ENCODE results near the gene IL24.

GRCh38 chr1:206868264-206868663 is 29.0 kb upstream of the IL24 start:
- TF ChIP-seq, protein P1, sequence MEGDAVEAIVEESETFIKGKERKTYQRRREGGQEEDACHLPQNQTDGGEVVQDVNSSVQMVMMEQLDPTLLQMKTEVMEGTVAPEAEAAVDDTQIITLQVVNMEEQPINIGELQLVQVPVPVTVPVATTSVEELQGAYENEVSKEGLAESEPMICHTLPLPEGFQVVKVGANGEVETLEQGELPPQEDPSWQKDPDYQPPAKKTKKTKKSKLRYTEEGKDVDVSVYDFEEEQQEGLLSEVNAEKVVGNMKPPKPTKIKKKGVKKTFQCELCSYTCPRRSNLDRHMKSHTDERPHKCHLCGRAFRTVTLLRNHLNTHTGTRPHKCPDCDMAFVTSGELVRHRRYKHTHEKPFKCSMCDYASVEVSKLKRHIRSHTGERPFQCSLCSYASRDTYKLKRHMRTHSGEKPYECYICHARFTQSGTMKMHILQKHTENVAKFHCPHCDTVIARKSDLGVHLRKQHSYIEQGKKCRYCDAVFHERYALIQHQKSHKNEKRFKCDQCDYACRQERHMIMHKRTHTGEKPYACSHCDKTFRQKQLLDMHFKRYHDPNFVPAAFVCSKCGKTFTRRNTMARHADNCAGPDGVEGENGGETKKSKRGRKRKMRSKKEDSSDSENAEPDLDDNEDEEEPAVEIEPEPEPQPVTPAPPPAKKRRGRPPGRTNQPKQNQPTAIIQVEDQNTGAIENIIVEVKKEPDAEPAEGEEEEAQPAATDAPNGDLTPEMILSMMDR (IDR thresholded peaks at IDR 0.05) = no peak
- no peak for TF ChIP-seq POLR2A (IDR thresholded peaks at IDR 0.05; ENCODE audit: low read depth)
- TF ChIP-seq POLR2AphosphoS5 (IDR thresholded peaks at IDR 0.05) = no peak

All from esophagus muscularis mucosa (tissue), 3 donors.